ENCODE measurements around the gene CCDC40. TPM values are rescaled to one million over a fixed set of nuclear protein-coding genes. Genes with fewer than 3 reads are reported as not detected.

Gene CCDC40
- total and polyA plus RNA-seq, 11 donors: 2.4 to 9.0 (median 5.9) TPM

DNA sequence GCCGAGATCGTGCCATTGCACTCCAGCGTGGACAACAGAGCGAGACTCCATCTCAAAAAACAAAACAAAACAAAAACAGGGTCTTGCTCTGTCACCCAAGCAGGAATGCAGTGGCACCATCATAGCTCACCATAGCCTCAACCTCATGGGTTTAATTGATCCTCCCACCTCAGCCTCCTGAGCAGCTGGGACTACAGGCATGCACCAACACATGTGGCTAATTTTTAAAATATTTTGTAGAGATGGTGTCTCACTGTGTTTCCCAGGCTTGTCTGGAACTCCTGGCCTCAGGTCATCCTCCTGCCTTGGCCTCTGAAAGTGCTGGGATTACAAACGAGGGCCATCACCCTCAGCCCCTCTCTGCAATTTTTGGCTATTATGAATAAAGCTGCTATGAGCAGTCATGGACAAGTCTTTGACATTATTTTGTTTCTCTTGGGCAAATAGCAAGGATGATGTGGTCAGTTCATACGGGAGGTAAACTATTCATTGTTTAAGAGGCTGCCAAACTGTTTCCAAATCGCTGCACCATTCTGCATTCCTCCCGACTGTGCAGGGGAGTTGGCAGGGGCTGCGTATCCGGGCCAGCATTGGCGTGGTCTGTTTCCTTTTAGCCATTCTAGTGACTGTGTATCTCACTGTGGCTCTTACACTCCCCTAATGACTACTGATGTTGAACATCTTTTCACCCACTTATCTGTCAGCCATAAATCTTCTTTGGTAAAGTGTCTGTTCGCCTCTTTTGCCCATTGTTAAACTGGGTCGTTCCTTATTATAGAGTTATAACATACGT is 89.4 kb downstream of the CCDC40 start:
- TF ChIP-seq CTCF (IDR thresholded peaks at IDR 0.05): no peak
- TF ChIP-seq POLR2A (IDR thresholded peaks at IDR 0.05): no peak
- Histone ChIP-seq H3K9me3 (no peaks in the 10 kb centered on the region), H3K27me3 (no peaks in the 10 kb centered on the region), H3K36me3 (no peaks in the 10 kb centered on the region), H3K4me1 (no peaks in the 10 kb centered on the region), H3K4me3 (no peak overlapping the region), H3K27ac (no peak overlapping the region)
- ATAC-seq (no peak), DNase-seq (no peak)
- intact Hi-C loops (cut with DNase I): no loop called here
- 69 to 75% (median 72%) methylated on average over 14 of the region's 14 CpGs for WGBS, 4 donors

DNA sequence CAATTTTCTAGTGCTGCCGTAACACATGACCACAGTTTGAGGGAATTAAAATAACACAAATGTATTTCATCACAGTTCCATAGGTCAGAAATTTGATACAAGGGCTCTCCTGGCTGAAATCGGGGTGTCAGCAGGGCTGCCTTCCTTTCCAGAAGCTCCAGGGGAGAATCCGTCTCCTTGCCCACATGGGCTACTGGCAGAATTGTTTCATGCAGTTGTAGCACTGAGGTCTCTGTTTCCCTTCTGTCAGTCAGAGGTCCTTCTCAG is 89.9 kb downstream of the CCDC40 start:
- Histone ChIP-seq H3K9me3 (no peaks in the 10 kb centered on the region), H3K4me1 (no peaks in the 10 kb centered on the region), H3K4me3 (no peak overlapping the region), H3K27me3 (no peaks in the 10 kb centered on the region), H3K36me3 (no peaks in the 10 kb centered on the region), H3K27ac (no peak overlapping the region)
- intact Hi-C loops (cut with DNase I): no loop called here
- no peak for DNase-seq
- WGBS, 4 donors: 85 to 91% (median 90%) methylated on average over 3 of the region's 3 CpGs
- no peak for ATAC-seq
- no peak for TF ChIP-seq POLR2A (IDR thresholded peaks at IDR 0.05)
- TF ChIP-seq CTCF (IDR thresholded peaks at IDR 0.05): no peak

GRCh38 chr17:80129006-80129565 is 92.6 kb downstream of the CCDC40 start:
- Histone ChIP-seq H3K36me3 (peaks cover 0 to 16% (median 10%) of the 10 kb centered on the region in 9 donors), H3K27ac (no peak overlapping the region), H3K4me1 (no peaks in the 10 kb centered on the region), H3K9me3 (no peaks in the 10 kb centered on the region), H3K27me3 (no peaks in the 10 kb centered on the region), H3K4me3 (no peak overlapping the region)
- intact Hi-C loops (cut with DNase I): no loop called here
- TF ChIP-seq POLR2A (IDR thresholded peaks at IDR 0.05) (no peak), CTCF (IDR thresholded peaks at IDR 0.05) (no peak)
- ATAC-seq (no peak), DNase-seq (no peak)
- WGBS, 4 donors: 40 to 48% (median 46%) methylated on average over 4 of the region's 4 CpGs

- intact Hi-C loops (cut with DNase I): no loop called here
- ATAC-seq (no peak), DNase-seq (no peak)
- Histone ChIP-seq H3K27me3 (no peaks in the 10 kb centered on the region), H3K4me3 (no peak overlapping the region), H3K4me1 (no peaks in the 10 kb centered on the region), H3K27ac (no peak overlapping the region), H3K36me3 (peaks cover 0 to 35% (median 29%) of the 10 kb centered on the region in 9 donors), H3K9me3 (no peaks in the 10 kb centered on the region)
- TF ChIP-seq CTCF (IDR thresholded peaks at IDR 0.05): no peak
- no peak for TF ChIP-seq POLR2A (IDR thresholded peaks at IDR 0.05)
- 89 to 96% (median 90%) methylated on average over 3 of the region's 3 CpGs for WGBS, 4 donors
Measured at GRCh38 chr17:80130992-80131391, 94.5 kb downstream of the CCDC40 start.

Data from heart left ventricle (tissue), 16 donors.